MM.1S (cell line): ENCODE measurements around the gene ARHGAP12.

Experiments used
- DNase-seq: peaks from one replicate; pipeline ENCODE4 v3.0.0-alpha.2; 2015
- H2AFZ ChIP-seq: fragments of 300-600 bp; sonication (generic); 2 replicates; pipeline ENCODE4 v1.6.0; 2016; ENCODE audit warnings: antibody characterized with exemption, low read length
- H3F3A ChIP-seq: fragments of 300-600 bp; sonication (generic); 2 replicates; pipeline ENCODE4 v1.6.1; 2016; ENCODE audit warnings: mild to moderate bottlenecking, antibody characterized with exemption, low read length, moderate library complexity, mixed read lengths; ENCODE audit not compliant: insufficient read depth
- H3K27ac ChIP-seq: fragments of 300-600 bp; sonication (generic); 2 replicates; pipeline ENCODE4 v1.5.1; 2016; ENCODE audit warnings: mild to moderate bottlenecking, low read length
- H3K27me3 ChIP-seq: fragments of 300-600 bp; sonication (generic); replicated peaks from 2 replicates; pipeline ENCODE4 v1.6.0; 2016; ENCODE audit warnings: low read length; ENCODE audit not compliant: insufficient read depth
- H3K36me3 ChIP-seq: fragments of 300-600 bp; sonication (generic); replicated peaks from 2 replicates; pipeline ENCODE4 v1.6.1; 2016; ENCODE audit warnings: mild to moderate bottlenecking, low read length, mixed read lengths; ENCODE audit not compliant: insufficient read depth
- H3K4me1 ChIP-seq: fragments of 300-600 bp; sonication (generic); 2 replicates; pipeline ENCODE4 v1.6.1; 2016; ENCODE audit warnings: low read length, mixed read lengths
- H3K4me2 ChIP-seq: fragments of 300-600 bp; sonication (generic); 2 replicates; pipeline ENCODE4 v1.6.0; 2016; ENCODE audit warnings: low read depth, low read length
- H3K4me3 ChIP-seq: fragments of 300-600 bp; sonication (generic); 2 replicates; pipeline ENCODE4 v1.5.1; 2016; ENCODE audit warnings: low read length, mixed read lengths
- H3K79me2 ChIP-seq: fragments of 300-600 bp; sonication (generic); 2 replicates; pipeline ENCODE4 v1.6.1; 2016; ENCODE audit warnings: mixed run types, low read length, mixed read lengths
- H3K9ac ChIP-seq: fragments of 300-600 bp; sonication (generic); 2 replicates; pipeline ENCODE4 v1.6.1; 2016; ENCODE audit warnings: low read length, mixed read lengths
- H3K9me2 ChIP-seq: fragments of 300-600 bp; sonication (generic); replicated peaks from 2 replicates; pipeline ENCODE4 v1.6.1; 2016; ENCODE audit warnings: mild to moderate bottlenecking, low read length, mixed read lengths; ENCODE audit not compliant: insufficient read depth
- H3K9me3 ChIP-seq: fragments of 300-600 bp; sonication (generic); replicated peaks from 2 replicates; pipeline ENCODE4 v1.6.1; 2016; ENCODE audit warnings: mild to moderate bottlenecking, low read length, mixed read lengths; ENCODE audit not compliant: insufficient read depth
- H4K20me1 ChIP-seq: fragments of 300-600 bp; sonication (generic); 2 replicates; pipeline ENCODE4 v1.6.1; 2016; ENCODE audit warnings: mild to moderate bottlenecking, low read length, moderate library complexity, mixed read lengths; ENCODE audit not compliant: insufficient read depth
- EZH2 ChIP-seq: fragments of 300-600 bp; sonication (generic); optimal IDR thresholded peaks from 2 replicates; pipeline ENCODE3; 2017; ENCODE audit warnings: low read depth, mild to moderate bottlenecking, antibody characterized with exemption, low read length, mixed read lengths
- EZH2phosphoT487 ChIP-seq: fragments of 300-600 bp; sonication (generic); IDR thresholded peaks from 2 replicates; pipeline ENCODE4 v1.6.1; 2018; ENCODE audit warnings: antibody characterized with exemption, low read length
- TF ChIP-seq, protein P1 (sequence below): fragments of 300-600 bp; sonication (generic); IDR thresholded peaks from 2 replicates; pipeline ENCODE4 v1.5.1; 2016; ENCODE audit warnings: antibody characterized with exemption, low read length, mixed read lengths

Gene ARHGAP12

DNA sequence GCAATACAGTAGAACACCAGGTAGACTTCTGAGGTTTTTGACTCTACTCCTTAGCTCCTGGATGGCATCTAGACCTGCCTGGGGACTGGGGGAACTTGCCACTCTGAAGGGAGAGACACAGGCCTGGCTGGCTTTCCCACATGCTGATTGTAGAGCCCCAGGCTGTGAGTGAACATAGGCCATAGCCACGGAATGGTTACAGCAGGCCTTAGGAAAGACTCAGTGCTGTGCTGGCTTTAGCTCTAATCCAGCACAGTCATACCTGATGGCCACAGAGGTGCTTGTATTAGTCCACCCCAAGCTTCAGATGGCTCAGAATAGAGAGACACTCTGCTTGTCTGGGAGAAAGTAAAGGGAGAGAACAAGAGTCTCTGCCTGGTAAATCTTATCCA lies 35.0 kb upstream of the ARHGAP12 start:
- no peak overlapping the region for H3K9ac ChIP-seq
- H3F3A ChIP-seq: no peaks in the 10 kb centered on the region
- no peaks in the 10 kb centered on the region for H3K4me1 ChIP-seq
- H3K79me2 ChIP-seq: no peaks in the 10 kb centered on the region
- no peaks in the 10 kb centered on the region for H3K27me3 ChIP-seq
- TF ChIP-seq, protein P1, sequence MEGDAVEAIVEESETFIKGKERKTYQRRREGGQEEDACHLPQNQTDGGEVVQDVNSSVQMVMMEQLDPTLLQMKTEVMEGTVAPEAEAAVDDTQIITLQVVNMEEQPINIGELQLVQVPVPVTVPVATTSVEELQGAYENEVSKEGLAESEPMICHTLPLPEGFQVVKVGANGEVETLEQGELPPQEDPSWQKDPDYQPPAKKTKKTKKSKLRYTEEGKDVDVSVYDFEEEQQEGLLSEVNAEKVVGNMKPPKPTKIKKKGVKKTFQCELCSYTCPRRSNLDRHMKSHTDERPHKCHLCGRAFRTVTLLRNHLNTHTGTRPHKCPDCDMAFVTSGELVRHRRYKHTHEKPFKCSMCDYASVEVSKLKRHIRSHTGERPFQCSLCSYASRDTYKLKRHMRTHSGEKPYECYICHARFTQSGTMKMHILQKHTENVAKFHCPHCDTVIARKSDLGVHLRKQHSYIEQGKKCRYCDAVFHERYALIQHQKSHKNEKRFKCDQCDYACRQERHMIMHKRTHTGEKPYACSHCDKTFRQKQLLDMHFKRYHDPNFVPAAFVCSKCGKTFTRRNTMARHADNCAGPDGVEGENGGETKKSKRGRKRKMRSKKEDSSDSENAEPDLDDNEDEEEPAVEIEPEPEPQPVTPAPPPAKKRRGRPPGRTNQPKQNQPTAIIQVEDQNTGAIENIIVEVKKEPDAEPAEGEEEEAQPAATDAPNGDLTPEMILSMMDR: no peak
- TF ChIP-seq EZH2: no peak
- TF ChIP-seq EZH2phosphoT487: no peak
- no peak overlapping the region for H3K4me3 ChIP-seq
- DNase-seq: no peak
- H3K36me3 ChIP-seq: no peaks in the 10 kb centered on the region
- no peak overlapping the region for H2AFZ ChIP-seq
- H4K20me1 ChIP-seq: no peaks in the 10 kb centered on the region
- H3K9me2 ChIP-seq: no peaks in the 10 kb centered on the region
- no peak overlapping the region for H3K27ac ChIP-seq
- no peak overlapping the region for H3K4me2 ChIP-seq
- H3K9me3 ChIP-seq: no peaks in the 10 kb centered on the region

DNA sequence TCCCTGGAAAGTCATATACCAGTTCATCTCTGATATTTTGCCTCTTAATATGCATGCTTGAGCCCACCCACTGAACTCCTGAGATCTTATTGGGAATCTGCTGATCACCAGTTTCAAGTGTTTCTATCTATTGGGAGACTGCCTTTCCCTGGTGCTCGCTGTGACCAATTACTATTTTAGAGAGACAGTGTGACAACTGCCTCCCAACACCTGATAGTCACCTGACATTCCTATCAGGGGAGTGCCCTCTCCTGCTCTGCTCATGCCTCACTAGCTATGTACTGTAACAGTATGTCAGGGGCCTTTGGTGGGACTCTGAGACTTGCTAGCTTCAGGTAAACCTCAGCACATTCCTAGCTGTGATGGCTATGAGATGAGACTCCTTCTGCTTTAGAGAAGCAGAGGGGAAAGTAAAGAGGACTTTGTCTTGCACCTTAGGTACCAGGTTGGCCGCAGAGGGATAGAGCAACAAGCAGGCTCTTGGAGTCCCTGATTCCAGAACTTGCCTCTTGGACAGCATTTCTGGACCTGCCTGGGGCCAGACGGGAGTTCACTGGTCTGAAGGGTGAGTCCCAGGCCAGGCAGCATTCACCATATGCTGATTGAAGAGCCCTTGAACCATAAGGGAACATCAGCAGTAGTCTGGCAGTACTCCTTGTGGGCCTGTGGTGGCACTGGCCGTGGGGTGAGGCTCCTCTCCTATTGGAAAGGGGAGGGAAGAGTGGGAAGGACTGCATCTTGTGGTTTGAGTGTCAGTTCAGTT lies 34.4 kb upstream of the ARHGAP12 start:
- Histone ChIP-seq H3K4me2 (no peak overlapping the region), H3K79me2 (no peaks in the 10 kb centered on the region), H3K4me1 (no peaks in the 10 kb centered on the region), H3K9ac (no peak overlapping the region), H3K36me3 (no peaks in the 10 kb centered on the region), H3F3A (no peaks in the 10 kb centered on the region), H3K27me3 (no peaks in the 10 kb centered on the region), H3K27ac (no peak overlapping the region), H4K20me1 (no peaks in the 10 kb centered on the region), H3K4me3 (no peak overlapping the region), H3K9me3 (no peaks in the 10 kb centered on the region), H2AFZ (no peak overlapping the region), H3K9me2 (no peaks in the 10 kb centered on the region)
- no peak for DNase-seq
- TF ChIP-seq EZH2: no peak
- TF ChIP-seq EZH2phosphoT487: no peak
- TF ChIP-seq, protein P1: no peak

DNA sequence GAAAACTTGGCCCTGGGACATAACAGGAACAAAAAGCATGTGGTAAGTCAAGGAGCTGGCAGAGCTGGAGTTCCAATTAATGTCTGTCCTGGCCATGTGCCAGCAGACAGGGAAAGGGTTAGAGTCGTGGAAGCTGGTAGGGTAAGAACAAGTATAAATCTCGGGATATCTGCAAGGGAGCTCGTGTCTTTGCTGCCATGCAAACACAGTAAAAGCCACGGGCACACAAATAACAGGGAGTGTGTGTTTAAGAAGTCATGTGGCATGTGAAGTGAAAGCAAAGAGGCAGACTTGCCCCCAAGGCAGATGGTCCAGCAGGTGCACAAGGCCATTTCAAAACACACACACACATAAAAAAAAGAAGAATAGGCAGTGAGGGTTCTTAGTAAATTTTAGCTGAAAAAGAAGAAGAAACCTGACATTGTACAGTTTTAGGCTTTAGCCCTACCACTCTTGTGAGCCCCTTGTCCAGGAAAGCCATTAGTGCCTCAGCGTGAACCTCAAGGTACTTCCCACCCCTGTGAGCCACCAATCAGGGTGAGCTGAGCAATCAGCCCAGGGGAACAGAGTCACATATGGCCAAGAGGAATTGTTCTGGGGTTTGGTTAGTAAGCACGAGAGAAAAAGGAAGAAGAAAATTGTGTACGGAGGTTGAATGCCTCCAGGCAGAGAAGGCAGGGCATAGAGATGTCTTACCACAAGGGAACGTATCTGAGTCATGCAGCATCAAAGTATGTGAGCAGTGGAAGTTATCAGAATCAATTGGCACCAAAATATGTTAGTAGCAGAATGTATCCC lies 32.8 kb upstream of the ARHGAP12 start:
- no peak for TF ChIP-seq EZH2
- no peak for TF ChIP-seq EZH2phosphoT487
- TF ChIP-seq, protein P1: no peak
- Histone ChIP-seq H3K4me1 (no peaks in the 10 kb centered on the region), H3K4me3 (no peak overlapping the region), H3K4me2 (no peak overlapping the region), H3F3A (no peaks in the 10 kb centered on the region), H3K9me3 (no peaks in the 10 kb centered on the region), H3K79me2 (no peaks in the 10 kb centered on the region), H4K20me1 (no peaks in the 10 kb centered on the region), H3K27ac (no peak overlapping the region), H3K36me3 (no peaks in the 10 kb centered on the region), H3K27me3 (no peaks in the 10 kb centered on the region), H3K9me2 (no peaks in the 10 kb centered on the region), H2AFZ (peak overlapping the region; percentile 6; the same call in 1 of the 2 replicates), H3K9ac (no peak overlapping the region)
- no peak for DNase-seq
